ENCODE results near the gene PTH1R. TPM values are rescaled to one million over a fixed set of nuclear protein-coding genes. Genes with fewer than 3 reads are reported as not detected.

The PTH1R gene
- total RNA-seq, 1 experiment from 2014 or later, result 2.6 TPM

GRCh38 chr3:46898321-46899150, 21.0 kb downstream of the PTH1R start:
- DNase-seq (ENCODE audit: low read depth), result no peak

GRCh38 chr3:46899151-46900006, 21.9 kb downstream of the PTH1R start:
- no peak for DNase-seq (ENCODE audit: low read depth)

DNA sequence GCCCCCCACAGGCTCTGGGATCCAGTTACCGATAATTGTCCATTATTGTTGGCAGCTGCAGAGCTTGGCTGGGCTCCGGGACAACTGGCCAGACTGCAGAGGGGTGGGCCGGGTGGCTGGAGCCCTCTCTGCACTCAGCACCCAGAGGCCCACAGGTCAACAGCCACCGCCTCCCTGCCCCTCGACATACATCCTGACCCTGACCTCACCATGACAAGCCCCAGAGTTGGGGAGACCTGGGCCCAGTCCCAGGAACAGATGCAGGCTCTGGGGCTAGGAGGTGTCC, 22.4 kb downstream of the PTH1R start:
- no peak for DNase-seq (ENCODE audit: low read depth)

DNA sequence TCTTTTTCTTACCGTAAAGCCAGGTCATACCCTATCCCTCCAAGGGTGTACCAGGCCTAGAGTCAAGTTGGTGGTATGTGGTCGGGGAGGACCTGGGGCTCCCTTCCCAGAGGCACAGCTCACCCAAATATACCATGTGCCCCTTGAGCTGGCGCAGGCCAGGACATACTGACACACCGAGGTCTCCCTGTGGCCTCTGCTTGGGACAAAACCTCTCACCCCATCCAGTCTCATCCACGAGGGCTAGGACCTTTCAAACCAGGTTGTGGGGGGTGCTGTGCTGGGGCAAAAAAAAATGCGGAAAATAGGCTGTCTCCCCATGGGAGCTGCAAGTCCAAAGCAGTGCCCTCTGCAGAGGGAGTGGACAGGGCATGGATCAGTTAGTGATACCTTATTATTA, 22.8 kb downstream of the PTH1R start:
- no peak for DNase-seq (ENCODE audit: low read depth)

GRCh38 chr3:46901061-46901460, 23.5 kb downstream of the PTH1R start:
- DNase-seq (ENCODE audit: low read depth), result no peak

GRCh38 chr3:46901591-46902187, 24.2 kb downstream of the PTH1R start:
- DNase-seq (ENCODE audit: low read depth), result no peak

DNA sequence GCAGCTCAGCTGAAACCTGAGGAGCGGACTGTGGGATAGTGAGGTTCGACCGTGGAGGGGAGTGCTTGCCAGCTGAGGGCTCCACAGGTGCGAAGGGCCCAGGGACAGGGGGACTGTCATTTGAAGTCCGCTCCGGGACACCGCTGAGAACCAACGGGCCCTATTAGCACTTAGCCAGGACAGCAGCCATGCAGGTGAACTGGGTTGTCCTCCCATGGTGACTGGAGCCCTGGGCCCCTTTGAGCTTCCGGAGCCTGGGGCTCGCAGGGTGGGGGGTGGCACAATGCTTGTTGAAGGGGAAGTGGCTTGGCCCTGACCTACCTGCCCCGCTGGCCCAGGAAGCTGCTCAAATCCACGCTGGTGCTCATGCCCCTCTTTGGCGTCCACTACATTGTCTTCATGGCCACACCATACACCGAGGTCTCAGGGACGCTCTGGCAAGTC, 24.7 kb downstream of the PTH1R start:
- DNase-seq (ENCODE audit: low read depth), result no peak

DNA sequence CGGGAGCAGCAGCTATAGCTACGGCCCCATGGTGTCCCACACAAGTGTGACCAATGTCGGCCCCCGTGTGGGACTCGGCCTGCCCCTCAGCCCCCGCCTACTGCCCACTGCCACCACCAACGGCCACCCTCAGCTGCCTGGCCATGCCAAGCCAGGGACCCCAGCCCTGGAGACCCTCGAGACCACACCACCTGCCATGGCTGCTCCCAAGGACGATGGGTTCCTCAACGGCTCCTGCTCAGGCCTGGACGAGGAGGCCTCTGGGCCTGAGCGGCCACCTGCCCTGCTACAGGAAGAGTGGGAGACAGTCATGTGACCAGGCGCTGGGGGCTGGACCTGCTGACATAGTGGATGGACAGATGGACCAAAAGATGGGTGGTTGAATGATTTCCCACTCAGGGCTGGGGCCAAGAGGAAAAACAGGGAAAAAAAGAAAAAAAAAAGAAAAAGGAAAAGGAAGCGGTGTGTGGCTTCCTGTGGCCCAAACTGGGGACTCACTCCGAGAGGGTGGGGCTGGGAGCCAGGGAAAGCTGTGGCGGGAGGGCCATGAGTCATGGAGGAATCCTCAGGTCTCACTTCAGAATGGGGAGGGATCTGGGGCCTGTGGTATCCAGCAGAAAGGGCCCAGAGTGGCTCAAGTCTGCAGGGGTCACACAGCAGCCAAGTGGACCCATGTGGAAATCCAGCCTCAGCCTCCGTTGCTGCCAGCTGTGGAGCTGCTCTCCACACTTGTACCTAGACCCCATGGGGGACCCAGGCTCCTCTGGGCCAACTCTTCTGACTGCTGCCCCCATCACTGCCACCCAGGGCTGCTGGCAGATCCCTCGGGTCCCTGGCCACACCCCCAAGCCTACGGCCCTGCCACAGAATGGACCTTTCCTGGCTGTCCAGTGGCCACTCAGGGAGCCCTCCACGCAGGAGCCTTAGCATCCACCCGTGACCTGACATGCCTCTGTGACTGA, 26.1 kb downstream of the PTH1R start:
- DNase-seq (ENCODE audit: low read depth), result peak; percentile 88

- DNase-seq (ENCODE audit: low read depth), result no peak
Measured at GRCh38 chr3:46904303-46905212, 27.0 kb downstream of the PTH1R start.

- DNase-seq (ENCODE audit: low read depth), result no peak
Measured at GRCh38 chr3:46905213-46905560, 27.7 kb downstream of the PTH1R start.

- no peak for DNase-seq (ENCODE audit: low read depth)
Measured at GRCh38 chr3:46905661-46906451, 28.3 kb downstream of the PTH1R start.

GRCh38 chr3:46906471-46907058, 29.0 kb downstream of the PTH1R start:
- no peak for DNase-seq (ENCODE audit: low read depth)

DNA sequence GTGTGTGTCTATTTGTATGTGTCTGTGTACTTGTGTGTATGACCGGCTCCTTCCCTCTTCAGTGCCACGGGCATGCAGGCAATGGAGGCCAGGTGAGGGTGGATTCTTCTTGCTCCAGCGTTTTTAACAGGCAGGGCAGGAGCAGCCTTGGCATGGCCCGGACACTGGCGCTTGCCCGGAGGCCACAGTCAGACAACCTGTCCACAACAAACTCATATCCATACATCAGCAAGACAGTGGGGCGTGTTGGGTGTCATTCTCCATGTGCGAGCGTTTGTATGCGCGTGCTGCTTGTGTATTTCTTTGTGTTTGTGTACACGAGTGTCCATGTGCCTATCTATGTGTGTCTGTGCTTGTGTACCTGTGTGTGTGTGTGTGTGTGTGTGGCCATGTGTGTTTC, 29.8 kb downstream of the PTH1R start:
- DNase-seq (ENCODE audit: low read depth), result no peak

DNA sequence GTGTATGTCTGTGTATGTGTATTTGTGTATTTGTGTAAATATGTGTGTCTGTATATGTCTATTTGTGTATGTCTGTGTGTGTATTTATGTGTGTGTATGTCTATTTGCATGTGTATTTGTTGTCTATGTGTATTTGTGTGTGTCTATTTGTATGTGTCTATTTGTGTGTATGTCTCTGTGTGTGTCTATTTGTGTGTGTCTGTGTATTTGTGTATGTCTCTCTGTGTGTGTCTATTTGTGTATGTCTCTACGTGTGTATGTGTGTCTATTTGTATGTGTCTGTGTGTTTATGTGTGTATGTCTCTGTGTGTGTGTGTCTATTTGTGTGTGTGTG, 30.4 kb downstream of the PTH1R start:
- no peak for DNase-seq (ENCODE audit: low read depth)

DNA sequence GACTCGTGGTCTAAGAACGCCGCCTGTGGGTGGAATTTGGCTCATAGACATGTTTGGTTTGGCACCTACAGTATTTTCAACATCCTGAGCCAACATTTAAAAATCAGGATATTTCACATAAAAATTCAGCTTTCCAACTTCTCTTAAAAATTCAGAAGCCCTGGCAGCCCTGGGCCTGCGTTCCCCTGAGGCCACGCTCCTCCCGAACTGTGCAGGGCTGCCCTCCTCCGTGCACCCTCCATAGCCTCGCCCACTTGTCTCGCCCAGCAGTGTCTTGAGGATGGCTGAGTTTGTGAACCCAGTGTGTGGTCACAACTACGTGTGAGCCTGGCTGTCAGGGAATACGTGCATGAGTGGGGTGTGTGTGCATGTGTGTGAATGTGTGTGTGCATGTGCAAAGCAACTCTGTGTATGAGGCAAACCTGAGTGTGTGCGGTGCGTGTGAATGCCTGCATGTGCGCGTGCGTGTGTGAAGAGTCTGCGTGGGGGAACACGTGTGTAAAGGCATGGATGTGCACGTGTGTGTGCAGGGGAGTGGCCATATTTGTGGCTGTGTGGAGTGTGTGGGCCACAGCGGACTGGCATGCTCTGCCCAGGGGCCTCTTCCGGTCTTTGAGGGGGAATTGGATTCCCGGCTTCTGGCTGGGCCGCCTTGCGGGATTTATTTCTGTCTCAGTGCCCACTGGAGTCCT, 30.9 kb downstream of the PTH1R start:
- DNase-seq (ENCODE audit: low read depth), result no peak

- DNase-seq (ENCODE audit: low read depth), result no peak
Measured at GRCh38 chr3:46908986-46909534, 31.5 kb downstream of the PTH1R start.

DNA sequence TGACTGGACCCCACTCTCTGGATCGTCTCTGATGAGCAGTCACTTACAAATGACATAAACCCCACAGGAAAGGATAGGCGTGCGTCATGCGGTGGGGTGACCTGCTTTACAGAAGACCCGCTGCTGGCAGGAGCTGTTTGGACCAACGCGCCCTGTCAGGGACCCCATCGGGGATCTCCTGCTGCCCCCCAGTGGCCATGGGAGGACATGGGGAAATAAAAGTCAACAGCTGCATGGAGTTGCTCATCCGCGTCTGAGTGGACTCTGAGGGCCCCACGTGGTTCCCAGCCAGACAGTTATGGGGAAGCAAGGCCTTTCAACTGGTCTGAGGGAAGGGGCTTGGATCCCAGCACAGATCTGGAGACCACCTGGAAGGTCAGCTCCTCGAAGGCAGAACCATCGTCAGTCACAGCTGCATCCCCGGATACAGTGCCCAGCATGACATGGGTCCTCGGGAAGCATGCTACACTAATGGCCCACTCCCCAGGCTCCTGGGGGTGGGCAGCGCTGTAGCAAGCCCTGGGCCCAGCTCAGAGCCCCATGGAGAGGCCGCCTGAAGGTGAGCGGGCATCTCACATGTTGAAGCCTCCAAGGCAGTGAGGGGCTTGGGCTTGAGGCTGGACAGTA, 32.1 kb downstream of the PTH1R start:
- DNase-seq (ENCODE audit: low read depth), result peak; percentile 86
